Right lobe of liver (tissue), 4 donors: ENCODE measurements around the gene RAB14.

Experiments used
- CTCF ChIP-seq, 4 donors: fragments of 200-600 bp in 3 of 4; fragments of 450-650 bp in 1 of 4; IDR thresholded peaks; one replicate each; pipeline versions ENCODE4 v1.5.1 to v1.8.0; 2016 to 2022; ENCODE audit warnings: antibody characterized with exemption in 4 of 4, mild to moderate bottlenecking in 2 of 4
- POLR2A ChIP-seq: fragments of 450-650 bp; IDR thresholded peaks from one replicate; pipeline ENCODE4 v1.6.1; 2017; ENCODE audit warnings: antibody characterized with exemption, mild to moderate bottlenecking
- donor health status: DM: no; HTN: no; CAD: no.
- donor health status: DM: no; HTN: no; CAD: no.
- donor health status: DM: no; HTN: yes; CAD: no.

DNA sequence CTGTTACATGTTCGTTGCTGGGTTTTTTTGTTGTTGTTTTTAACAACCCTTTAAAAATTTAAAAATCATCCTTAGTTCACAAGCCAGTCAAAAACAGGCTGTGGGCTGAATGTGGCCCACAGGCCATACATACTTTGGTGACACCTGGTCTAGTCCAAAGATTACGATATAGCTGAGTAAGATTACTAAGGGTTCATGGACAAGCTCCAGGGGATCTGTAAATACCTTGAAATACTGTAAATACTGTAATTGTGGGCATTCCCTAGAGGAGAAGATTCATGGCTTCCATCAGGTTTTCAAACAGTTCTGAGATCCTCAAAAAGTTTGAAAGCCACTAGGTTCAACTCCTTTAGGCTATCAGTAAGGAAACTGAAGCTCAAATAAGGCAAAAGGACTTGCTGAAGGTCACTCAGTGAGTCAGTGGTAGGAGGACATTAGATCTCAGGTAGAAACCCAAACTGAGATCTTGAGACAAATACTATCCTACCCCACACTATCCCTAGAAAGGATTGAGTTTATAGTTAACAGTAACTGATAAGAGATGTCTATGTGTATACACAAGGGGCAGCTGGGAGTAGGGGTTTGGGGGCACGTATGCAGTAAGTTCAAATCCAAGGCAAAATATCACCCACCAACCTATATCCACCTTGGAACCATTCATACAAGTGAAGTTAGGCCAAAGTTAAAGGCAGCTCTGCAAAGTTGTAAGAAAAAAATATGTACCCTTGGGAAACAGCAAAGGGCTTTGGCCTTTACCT, 17.8 kb downstream of the RAB14 start:
- TF ChIP-seq CTCF (IDR thresholded peaks at IDR 0.05) (no peak), POLR2A (no peak)
